ENCODE results near the gene CHGA.

The CHGA gene

DNA sequence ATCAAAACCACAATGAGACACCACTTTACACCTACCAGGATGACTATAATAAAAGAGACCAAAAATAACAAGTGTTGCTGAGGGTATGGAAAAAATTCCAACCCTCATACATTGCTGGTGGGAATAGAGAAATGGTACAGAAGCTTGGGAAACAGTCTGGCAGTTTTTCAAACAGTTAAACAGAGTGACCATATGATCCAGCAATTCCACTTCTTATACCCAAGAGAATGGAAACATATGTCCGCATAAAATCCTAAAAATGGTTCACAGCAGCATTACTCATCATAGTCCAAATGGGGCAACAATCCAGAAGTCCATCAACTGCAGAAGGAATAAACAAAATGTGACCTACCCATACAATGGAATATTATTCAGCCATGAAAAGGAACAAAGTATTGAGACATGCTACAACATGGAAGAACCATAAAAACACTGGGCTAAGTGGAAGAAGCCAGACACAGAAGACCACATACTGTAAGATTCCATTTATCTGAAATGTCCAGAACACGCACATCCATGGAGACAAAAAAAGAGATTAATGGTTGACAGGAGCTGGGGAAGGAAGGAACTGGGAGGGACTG lies 44.5 kb downstream of the CHGA start:
- no peak overlapping the region for H3K27ac ChIP-seq (ENCODE audit: low read length)
- H3K36me3 ChIP-seq (ENCODE audit: insufficient read depth, low read depth, low read length), result peaks cover under 1% of the 10 kb centered on the region; the same call in 1 of the 2 replicates
- peaks cover 19% of the 10 kb centered on the region; the same call in 1 of the 2 replicates for H3K4me1 ChIP-seq (ENCODE audit: insufficient read depth, low read length)
- 0 out of 2 replicates have a peak, but pooled peaks cover 2% of the 10 kb centered on the region for H3K9me3 ChIP-seq (ENCODE audit: insufficient read depth, low read depth, low read length)
- H3K27me3 ChIP-seq (ENCODE audit: insufficient read depth, low read length), result no peaks in the 10 kb centered on the region
- H3K4me3 ChIP-seq (ENCODE audit: low read length), result no peak overlapping the region
- no peak overlapping the region for H3K9ac ChIP-seq (ENCODE audit: low read depth, low read length)

DNA sequence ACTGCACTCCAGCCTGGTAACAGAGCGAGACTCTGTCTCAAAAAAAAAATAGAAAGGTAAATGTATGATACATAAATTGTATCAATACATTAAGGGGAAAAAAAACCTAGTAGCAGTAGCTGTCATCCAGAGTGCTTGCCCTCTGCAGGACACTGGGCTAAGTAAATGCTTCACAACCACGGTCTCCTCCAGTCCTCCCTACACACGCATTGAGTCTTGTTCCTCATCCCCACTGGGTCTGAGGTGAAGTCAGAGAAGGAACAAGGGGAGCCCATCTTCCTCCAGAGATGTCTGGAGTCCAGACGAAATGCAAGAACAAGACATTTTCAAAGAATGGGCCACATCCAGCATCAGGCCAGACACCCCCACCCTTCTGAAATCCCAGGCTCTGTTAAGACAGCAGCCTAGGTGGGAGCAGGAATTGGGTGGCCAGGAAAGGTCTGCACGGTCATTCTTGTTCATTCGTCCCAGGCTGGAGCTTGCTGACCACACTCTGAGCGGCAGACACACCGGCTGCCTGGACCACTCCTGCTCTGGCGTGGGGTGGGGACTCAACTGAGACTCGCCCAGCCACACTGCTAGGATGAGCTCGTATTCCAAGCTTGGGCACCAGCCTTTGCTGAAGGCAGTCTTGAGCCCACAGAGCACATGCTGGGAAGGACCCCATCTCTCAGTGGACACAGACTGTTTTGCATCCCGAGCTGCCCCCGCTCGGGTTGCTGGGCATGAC lies 45.5 kb downstream of the CHGA start:
- no peak overlapping the region for H3K9ac ChIP-seq (ENCODE audit: low read depth, low read length)
- H3K36me3 ChIP-seq (ENCODE audit: insufficient read depth, low read depth, low read length), result no peaks in the 10 kb centered on the region
- 0 out of 2 replicates have a peak, but pooled peaks cover 2% of the 10 kb centered on the region for H3K9me3 ChIP-seq (ENCODE audit: insufficient read depth, low read depth, low read length)
- H3K27me3 ChIP-seq (ENCODE audit: insufficient read depth, low read length), result no peaks in the 10 kb centered on the region
- H3K4me3 ChIP-seq (ENCODE audit: low read length), result no peak overlapping the region
- H3K4me1 ChIP-seq (ENCODE audit: insufficient read depth, low read length), result peaks cover 19% of the 10 kb centered on the region
- no peak overlapping the region for H3K27ac ChIP-seq (ENCODE audit: low read length)

DNA sequence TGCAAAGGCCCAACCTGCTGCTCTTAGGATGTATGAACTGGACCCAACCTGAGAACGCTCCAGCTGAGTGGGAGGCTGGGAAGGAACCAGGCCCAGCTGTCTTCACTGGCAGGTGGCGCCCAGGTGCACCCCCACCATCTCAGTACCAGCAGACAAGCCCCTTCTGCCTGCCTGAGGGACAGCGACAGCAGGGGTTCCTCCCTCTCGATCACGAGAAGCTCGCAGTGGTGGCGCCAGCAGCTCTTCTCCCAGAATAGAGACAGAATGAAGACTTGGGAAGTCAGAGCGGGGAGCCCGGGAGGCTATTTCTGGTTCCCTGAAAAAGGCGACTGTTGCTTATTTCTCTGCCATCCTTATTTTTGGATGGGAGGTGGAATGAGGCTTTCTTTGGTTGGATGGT lies 46.5 kb downstream of the CHGA start:
- Histone ChIP-seq H3K4me1 (ENCODE audit: insufficient read depth, low read length) (peaks cover 13% of the 10 kb centered on the region), H3K9ac (ENCODE audit: low read depth, low read length) (no peak overlapping the region), H3K36me3 (ENCODE audit: insufficient read depth, low read depth, low read length) (no peaks in the 10 kb centered on the region), H3K27ac (ENCODE audit: low read length) (no peak overlapping the region), H3K27me3 (ENCODE audit: insufficient read depth, low read length) (no peaks in the 10 kb centered on the region), H3K4me3 (ENCODE audit: low read length) (no peak overlapping the region), H3K9me3 (ENCODE audit: insufficient read depth, low read depth, low read length) (0 out of 2 replicates have a peak, but pooled peaks cover 2% of the 10 kb centered on the region)

DNA sequence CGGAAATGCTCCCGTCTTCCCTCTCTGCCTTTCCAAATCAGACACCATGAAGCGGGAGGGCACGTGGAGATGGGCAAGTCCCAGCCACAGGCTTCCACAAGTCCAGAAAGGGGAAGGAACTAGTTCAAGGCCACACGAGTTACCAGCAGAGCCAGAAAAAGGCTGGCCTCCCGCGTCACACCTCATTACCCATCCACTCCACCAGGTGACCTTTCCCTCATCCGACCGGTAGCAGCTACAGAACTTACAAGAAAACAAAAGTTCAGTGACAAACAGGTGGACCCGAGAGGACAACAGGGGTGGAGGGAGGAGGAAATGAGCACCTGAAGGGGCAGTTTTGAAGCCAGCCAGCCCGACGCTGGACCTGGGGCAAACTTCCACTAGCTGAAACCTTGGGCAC lies 46.9 kb downstream of the CHGA start:
- Histone ChIP-seq H3K4me3 (ENCODE audit: low read length) (no peak overlapping the region), H3K4me1 (ENCODE audit: insufficient read depth, low read length) (peaks cover 13% of the 10 kb centered on the region), H3K27me3 (ENCODE audit: insufficient read depth, low read length) (no peaks in the 10 kb centered on the region), H3K9me3 (ENCODE audit: insufficient read depth, low read depth, low read length) (no peaks in the 10 kb centered on the region), H3K27ac (ENCODE audit: low read length) (no peak overlapping the region), H3K36me3 (ENCODE audit: insufficient read depth, low read depth, low read length) (no peaks in the 10 kb centered on the region), H3K9ac (ENCODE audit: low read depth, low read length) (no peak overlapping the region)

DNA sequence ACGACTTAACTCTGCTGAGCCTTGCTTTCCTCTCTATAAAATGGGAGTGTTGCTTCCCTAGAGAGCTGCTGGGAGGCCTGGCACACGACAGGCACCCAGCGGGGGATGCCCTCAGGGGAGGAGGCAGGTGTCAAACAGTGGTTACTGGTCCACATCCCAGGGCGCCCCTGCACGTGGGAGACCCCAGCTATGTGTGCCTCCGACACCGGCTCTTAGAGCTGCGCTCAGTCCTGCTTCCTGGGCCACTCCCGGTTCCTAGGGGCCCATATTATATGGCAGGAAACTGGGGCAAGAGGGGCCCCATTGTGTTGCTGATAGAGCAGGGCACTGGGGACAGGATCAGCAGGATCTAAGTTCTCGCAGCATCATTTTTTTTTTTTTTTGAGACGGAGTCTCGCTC lies 47.3 kb downstream of the CHGA start:
- Histone ChIP-seq H3K9me3 (ENCODE audit: insufficient read depth, low read depth, low read length) (no peaks in the 10 kb centered on the region), H3K27ac (ENCODE audit: low read length) (no peak overlapping the region), H3K4me1 (ENCODE audit: insufficient read depth, low read length) (peaks cover 13% of the 10 kb centered on the region), H3K9ac (ENCODE audit: low read depth, low read length) (no peak overlapping the region), H3K36me3 (ENCODE audit: insufficient read depth, low read depth, low read length) (no peaks in the 10 kb centered on the region), H3K4me3 (ENCODE audit: low read length) (no peak overlapping the region), H3K27me3 (ENCODE audit: insufficient read depth, low read length) (no peaks in the 10 kb centered on the region)

DNA sequence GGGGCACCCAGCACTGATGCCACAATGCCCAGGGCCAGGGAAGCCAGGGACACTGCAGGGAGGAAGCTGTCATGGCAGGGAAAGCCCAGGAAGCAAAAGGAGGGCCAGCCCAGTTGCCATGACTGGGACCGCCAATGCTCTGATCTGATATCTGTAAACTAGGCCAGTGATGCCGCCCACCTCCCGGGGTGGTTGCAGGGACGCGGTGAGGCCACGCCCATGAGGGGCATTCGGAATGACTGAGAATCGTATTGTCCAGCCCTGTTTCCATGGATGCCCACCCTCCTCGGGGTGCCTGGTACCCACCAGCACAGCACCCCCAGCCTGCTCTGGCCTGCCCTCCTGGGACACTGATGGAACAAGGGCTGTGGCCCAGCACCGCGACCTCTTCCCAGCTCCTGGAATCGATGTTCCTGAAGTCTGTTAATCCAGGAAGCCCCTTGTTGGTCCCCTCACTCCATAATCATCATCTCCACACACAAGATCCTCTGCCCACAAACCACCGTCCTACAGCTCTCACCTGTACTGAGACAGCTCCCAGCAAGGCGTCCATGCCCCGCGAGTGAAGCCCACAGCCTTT lies 48.7 kb downstream of the CHGA start:
- Histone ChIP-seq H3K27ac (ENCODE audit: low read length) (no peak overlapping the region), H3K4me1 (ENCODE audit: insufficient read depth, low read length) (peaks cover 13% of the 10 kb centered on the region), H3K9me3 (ENCODE audit: insufficient read depth, low read depth, low read length) (no peaks in the 10 kb centered on the region), H3K9ac (ENCODE audit: low read depth, low read length) (no peak overlapping the region), H3K36me3 (ENCODE audit: insufficient read depth, low read depth, low read length) (peaks cover 6% of the 10 kb centered on the region), H3K27me3 (ENCODE audit: insufficient read depth, low read length) (no peaks in the 10 kb centered on the region), H3K4me3 (ENCODE audit: low read length) (no peak overlapping the region)

DNA sequence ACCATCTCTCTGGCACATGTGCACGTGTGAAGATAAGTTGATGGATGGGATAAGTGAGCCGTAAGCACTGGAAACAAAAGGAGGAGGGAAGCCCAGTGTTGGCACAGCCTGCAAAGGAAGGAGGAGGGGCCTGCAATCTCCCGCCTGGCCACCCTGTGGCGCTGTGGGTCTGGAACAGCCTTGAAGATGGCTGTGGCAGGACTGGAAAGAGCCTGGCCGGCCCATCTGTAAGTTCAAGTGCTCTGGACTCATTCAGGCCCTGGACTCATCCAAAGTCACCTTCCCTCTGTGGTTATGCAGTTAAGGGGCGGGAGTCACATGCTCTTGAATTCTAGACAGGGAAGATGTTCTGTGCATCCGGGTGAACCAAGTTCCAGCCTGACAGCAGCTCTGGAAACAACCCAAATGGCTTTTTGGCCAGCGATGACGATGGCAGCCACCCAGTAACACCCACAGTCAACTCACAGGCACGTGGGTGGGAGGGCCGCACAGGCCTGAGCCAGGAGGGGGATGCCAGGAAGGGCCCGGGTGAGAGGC lies 50.4 kb downstream of the CHGA start:
- Histone ChIP-seq H3K4me3 (ENCODE audit: low read length) (no peak overlapping the region), H3K9ac (ENCODE audit: low read depth, low read length) (peak overlapping the region; percentile 20; the same call in 1 of the 2 replicates), H3K27me3 (ENCODE audit: insufficient read depth, low read length) (no peaks in the 10 kb centered on the region), H3K36me3 (ENCODE audit: insufficient read depth, low read depth, low read length) (peaks cover 19% of the 10 kb centered on the region), H3K27ac (ENCODE audit: low read length) (no peak overlapping the region), H3K4me1 (ENCODE audit: insufficient read depth, low read length) (peaks cover 13% of the 10 kb centered on the region), H3K9me3 (ENCODE audit: insufficient read depth, low read depth, low read length) (peaks cover 7% of the 10 kb centered on the region)

DNA sequence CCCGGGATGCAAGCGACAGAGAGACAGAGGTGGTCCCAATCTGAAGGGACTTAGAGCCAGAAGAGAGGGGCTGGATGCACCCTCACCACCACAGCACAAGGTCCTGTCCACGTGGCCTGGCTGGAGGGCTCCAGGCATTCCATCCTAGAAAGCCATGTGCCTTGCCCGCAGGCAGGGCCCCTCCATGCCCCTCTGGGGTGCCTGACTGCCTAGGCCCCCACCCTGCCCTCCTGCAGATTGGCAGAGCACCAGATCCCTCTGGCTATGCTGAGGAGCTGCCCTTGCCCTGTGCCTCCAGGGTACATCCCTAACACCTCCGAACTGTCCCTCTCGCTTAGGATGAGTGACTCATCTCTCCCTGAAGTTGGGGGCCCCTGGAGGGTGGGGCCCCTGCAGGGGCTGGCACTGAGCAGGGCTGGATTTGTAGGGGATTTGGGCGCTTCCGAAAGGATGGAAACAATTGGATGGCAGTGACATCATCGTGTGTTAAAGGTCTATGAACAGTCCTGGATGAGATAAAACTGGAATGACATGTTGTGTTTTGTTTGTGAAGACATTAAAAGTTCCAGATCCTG lies 50.9 kb downstream of the CHGA start:
- Histone ChIP-seq H3K27ac (ENCODE audit: low read length) (no peak overlapping the region), H3K4me3 (ENCODE audit: low read length) (no peak overlapping the region), H3K36me3 (ENCODE audit: insufficient read depth, low read depth, low read length) (peaks cover 21% of the 10 kb centered on the region), H3K4me1 (ENCODE audit: insufficient read depth, low read length) (peaks cover 13% of the 10 kb centered on the region), H3K27me3 (ENCODE audit: insufficient read depth, low read length) (no peaks in the 10 kb centered on the region), H3K9me3 (ENCODE audit: insufficient read depth, low read depth, low read length) (peaks cover 13% of the 10 kb centered on the region), H3K9ac (ENCODE audit: low read depth, low read length) (no peak overlapping the region)

DNA sequence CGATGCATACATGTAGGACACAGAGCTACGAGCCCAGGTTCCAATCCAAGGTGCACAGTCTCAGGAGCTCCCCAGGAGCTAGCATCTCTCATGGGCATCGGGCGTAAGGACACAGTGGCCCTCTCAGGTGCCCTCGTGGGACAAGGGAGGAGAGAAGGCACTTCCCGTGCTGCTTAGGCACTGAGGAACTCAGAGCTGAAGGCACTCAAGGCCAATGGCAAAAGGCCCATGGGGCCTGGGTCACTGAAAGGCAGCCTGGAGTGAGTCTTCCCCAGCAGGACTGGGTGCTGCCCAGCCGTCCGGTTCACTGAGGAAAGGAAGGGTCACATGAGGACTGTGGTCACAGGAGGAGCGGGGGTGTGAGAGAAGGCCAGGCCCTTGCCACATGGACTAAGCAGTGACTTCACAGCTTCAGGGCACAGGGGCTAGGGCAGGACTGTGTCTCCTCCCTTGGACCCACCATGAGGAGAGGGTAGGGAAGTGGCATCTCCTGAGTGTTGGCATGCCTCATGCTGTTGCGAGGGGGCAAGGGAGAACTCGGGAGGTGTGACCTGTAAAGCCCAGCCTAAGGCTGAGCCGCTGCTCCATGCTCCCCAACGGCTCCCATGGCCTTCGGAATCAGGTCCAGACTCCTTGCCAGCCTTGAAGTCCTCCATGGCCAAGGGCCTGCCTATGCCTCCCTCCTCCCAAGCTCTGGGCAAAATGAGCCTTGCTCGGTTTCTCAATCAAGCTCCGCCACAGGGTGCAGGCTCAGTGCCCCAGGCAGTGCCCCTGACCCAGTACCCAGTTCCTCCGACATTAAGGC lies 51.8 kb downstream of the CHGA start:
- no peak overlapping the region for H3K27ac ChIP-seq (ENCODE audit: low read length)
- H3K36me3 ChIP-seq (ENCODE audit: insufficient read depth, low read depth, low read length), result peaks cover 25% of the 10 kb centered on the region
- H3K9me3 ChIP-seq (ENCODE audit: insufficient read depth, low read depth, low read length), result peaks cover 21% of the 10 kb centered on the region
- H3K4me3 ChIP-seq (ENCODE audit: low read length), result no peak overlapping the region
- H3K4me1 ChIP-seq (ENCODE audit: insufficient read depth, low read length), result peaks cover 13% of the 10 kb centered on the region
- H3K27me3 ChIP-seq (ENCODE audit: insufficient read depth, low read length), result no peaks in the 10 kb centered on the region
- H3K9ac ChIP-seq (ENCODE audit: low read depth, low read length), result no peak overlapping the region

DNA sequence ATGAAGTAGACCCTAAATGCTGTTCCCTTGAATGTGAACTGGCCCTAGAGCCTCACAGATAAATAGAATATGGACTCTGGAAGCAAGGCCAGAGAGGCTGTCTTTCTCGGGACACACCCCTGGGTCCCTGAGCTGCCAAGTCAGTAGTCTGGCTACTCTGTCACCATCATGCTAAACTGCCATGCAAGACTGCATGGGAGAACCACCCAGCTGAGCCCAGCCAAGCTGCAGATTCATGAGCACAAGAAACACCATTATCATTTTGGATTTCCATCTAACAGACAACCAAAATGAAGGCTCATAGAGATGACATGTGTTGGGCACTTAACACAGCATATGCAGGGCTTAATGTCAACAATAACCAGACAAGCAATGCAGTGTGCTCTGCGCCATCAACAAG lies 53.3 kb downstream of the CHGA start:
- Histone ChIP-seq H3K27me3 (ENCODE audit: insufficient read depth, low read length) (no peaks in the 10 kb centered on the region), H3K9me3 (ENCODE audit: insufficient read depth, low read depth, low read length) (peaks cover 29% of the 10 kb centered on the region), H3K36me3 (ENCODE audit: insufficient read depth, low read depth, low read length) (peaks cover 33% of the 10 kb centered on the region), H3K27ac (ENCODE audit: low read length) (no peak overlapping the region), H3K9ac (ENCODE audit: low read depth, low read length) (no peak overlapping the region), H3K4me1 (ENCODE audit: insufficient read depth, low read length) (peaks cover 8% of the 10 kb centered on the region; the same call in 1 of the 2 replicates), H3K4me3 (ENCODE audit: low read length) (no peak overlapping the region)
